Tibial nerve (tissue), 4 donors: Measurements from ENCODE around the gene PER1. TPM values are rescaled to one million over a fixed set of nuclear protein-coding genes. Genes with fewer than 3 reads are reported as not detected.

Experiments
- DNase-seq, 2 donors: peaks; one replicate each; pipeline ENCODE4 v3.0.0-alpha.2; 2019; ENCODE audit warnings: low spot score in 2 of 2
- H3K27ac ChIP-seq, 4 donors: fragments of 200-600 bp; sonication (generic) in 3 of 4; one replicate each; pipeline ENCODE4 v1.5.1; 2017 to 2019; ENCODE audit warnings: mild to moderate bottlenecking in 1 of 4
- H3K27me3 ChIP-seq, 2 donors: fragments of 200-600 bp; sonication (generic) in 1 of 2; one replicate each; pipeline versions ENCODE4 v1.5.1 to v1.6.0; 2017 to 2019
- H3K36me3 ChIP-seq, 3 donors: fragments of 200-600 bp; sonication (generic); one replicate each; pipeline ENCODE4 v1.5.1; 2018 to 2019
- H3K4me1 ChIP-seq, 4 donors: fragments of 200-600 bp; sonication (generic) in 3 of 4; one replicate each; pipeline ENCODE4 v1.5.1; 2017 to 2019
- H3K4me3 ChIP-seq, 4 donors: fragments of 200-600 bp; sonication (generic) in 3 of 4; one replicate each; pipeline ENCODE4 v1.5.1; 2017 to 2019; ENCODE audit warnings: mild to moderate bottlenecking in 1 of 4, moderate library complexity in 1 of 4
- H3K9me3 ChIP-seq, 4 donors: fragments of 200-600 bp; sonication (generic) in 3 of 4; one replicate each; pipeline ENCODE4 v1.5.1; 2017 to 2019
- EP300 ChIP-seq, 2 donors: sonication (generic); formaldehyde crosslinking; IDR thresholded peaks; one replicate each; pipeline ENCODE4 v1.6.1; 2017; ENCODE audit warnings: antibody characterized with exemption in 2 of 2, mild to moderate bottlenecking in 1 of 2
- POLR2A ChIP-seq, 2 donors: fragments of 450-650 bp; IDR thresholded peaks; one replicate each; pipeline ENCODE4 v1.6.1; 2017; ENCODE audit warnings: antibody characterized with exemption in 2 of 2, mild to moderate bottlenecking in 2 of 2, moderate library complexity in 2 of 2
- WGBS, 2 donors: methylation state at CpG; one replicate each; pipeline ENCODE4 v1.1.5; 2018; 5-methylcytosine and 5-hydroxymethylcytosine counted together
- total RNA-seq, 4 donors: library from RNA; depleted of rRNA; stranded (reverse); fragments of >200 nt; gene quantifications; one replicate each; pipeline ENCODE4 v1.1.0, GENCODE V29; 2016
- TF ChIP-seq, protein P1 (sequence below), 5 experiments: fragments of 200-600 bp in 3 of 5; fragments of 450-650 bp in 2 of 5; sonication (generic) in 3 of 5; IDR thresholded peaks; one replicate each; pipeline ENCODE4 v1.5.1; 2016 to 2019; ENCODE audit warnings: antibody characterized with exemption in 5 of 5, mild to moderate bottlenecking in 3 of 5, moderate library complexity in 2 of 5

PER1 gene
- total RNA-seq, 4 donors from 2014 or later: 157 to 328 (median 204) TPM

DNA sequence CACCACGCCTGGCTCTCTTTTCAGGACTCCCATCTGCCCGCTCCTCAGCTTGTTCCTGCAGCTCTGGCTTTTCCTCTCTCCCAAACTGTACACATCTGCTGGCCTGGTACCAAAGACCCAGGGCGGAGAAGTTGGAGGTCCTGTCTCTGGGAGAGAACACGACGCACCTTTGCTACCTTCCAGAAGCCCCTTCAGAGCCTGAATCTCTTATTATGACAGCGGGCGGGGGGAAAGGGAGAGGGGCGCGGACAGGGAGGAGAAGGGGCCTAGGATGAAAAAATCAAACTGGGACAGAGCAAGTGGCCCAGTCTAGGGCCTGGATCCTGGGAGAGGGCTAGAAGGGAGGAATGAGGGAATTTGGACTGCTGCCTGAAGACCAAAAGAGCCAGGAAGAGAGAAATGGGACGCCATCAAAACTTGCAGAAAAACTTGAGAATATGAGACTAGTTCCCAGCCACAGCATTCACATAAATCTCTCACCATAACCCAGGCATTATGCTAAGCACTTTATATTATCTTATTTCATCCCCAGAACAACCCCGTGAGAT lies 2.5 kb upstream of the PER1 start:
- peaks cover 4 to 22% (median 6%) of the 10 kb centered on the region in 3 donors for H3K36me3 ChIP-seq
- WGBS, 2 donors: 10 to 13% methylated on average over 11 of the region's 11 CpGs

DNA sequence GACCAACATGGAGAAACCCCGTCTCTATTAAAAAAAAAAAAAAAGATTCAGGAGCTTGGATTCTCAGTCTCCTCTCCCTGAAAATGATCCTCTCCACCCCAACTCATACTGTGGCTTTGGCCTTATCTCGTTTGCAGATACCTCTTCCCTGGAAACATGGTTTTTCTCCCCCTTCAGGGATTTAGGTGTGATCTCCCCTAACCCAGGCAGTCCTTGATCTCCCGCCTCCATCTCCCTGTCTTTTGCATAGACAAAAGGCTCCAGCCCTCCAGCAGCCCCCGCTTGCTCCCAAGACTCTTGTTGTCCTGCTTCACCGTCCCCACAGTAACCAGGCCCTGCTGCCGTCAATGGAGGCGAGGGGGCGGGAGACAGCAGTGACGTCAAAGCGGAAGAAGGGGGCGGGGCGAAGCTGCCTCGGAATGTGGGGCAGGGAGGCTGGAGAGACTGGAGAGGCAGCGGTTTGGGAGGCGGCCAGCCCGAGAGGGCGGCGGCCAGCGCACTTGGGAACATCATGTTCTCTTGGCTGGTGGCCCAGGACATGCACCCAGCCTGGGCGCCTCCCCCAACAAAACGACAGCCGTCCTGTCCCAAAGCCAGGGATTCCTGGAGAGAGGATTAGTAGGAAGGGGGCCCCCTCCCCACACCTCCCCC lies 1.9 kb upstream of the PER1 start:
- TF ChIP-seq POLR2A (IDR thresholded peaks at IDR 0.05): peak; percentile 90 to 94
- TF ChIP-seq, protein P1, sequence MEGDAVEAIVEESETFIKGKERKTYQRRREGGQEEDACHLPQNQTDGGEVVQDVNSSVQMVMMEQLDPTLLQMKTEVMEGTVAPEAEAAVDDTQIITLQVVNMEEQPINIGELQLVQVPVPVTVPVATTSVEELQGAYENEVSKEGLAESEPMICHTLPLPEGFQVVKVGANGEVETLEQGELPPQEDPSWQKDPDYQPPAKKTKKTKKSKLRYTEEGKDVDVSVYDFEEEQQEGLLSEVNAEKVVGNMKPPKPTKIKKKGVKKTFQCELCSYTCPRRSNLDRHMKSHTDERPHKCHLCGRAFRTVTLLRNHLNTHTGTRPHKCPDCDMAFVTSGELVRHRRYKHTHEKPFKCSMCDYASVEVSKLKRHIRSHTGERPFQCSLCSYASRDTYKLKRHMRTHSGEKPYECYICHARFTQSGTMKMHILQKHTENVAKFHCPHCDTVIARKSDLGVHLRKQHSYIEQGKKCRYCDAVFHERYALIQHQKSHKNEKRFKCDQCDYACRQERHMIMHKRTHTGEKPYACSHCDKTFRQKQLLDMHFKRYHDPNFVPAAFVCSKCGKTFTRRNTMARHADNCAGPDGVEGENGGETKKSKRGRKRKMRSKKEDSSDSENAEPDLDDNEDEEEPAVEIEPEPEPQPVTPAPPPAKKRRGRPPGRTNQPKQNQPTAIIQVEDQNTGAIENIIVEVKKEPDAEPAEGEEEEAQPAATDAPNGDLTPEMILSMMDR (IDR thresholded peaks at IDR 0.05): peak in 1 of 5 experiments; percentile 49
- TF ChIP-seq EP300 (IDR thresholded peaks at IDR 0.05): peak; percentile 100
- peak overlapping the region; percentile 98 to 100 (median 100) for H3K27ac ChIP-seq
- H3K27me3 ChIP-seq: no peaks in the 10 kb centered on the region
- H3K36me3 ChIP-seq: peaks cover 10 to 22% (median 12%) of the 10 kb centered on the region in 3 donors
- peak; percentile 100 for DNase-seq
- peaks cover 3 to 53% (median 43%) of the 10 kb centered on the region in 4 donors for H3K4me1 ChIP-seq
- H3K9me3 ChIP-seq: no peaks in the 10 kb centered on the region
- 0 to 10% methylated on average over 12 to 17 of the region's 22 CpGs for WGBS, 2 donors
- H3K4me3 ChIP-seq: peak overlapping the region; percentile 81 to 92 (median 89)

More for the DNA sequence above, 2.5 kb upstream of the PER1 start:
- no peaks in the 10 kb centered on the region for H3K9me3 ChIP-seq
- TF ChIP-seq, protein P1 (IDR thresholded peaks at IDR 0.05): no peak
- TF ChIP-seq EP300 (IDR thresholded peaks at IDR 0.05): no peak
- peak in 1 of 2 donors; percentile 21 for TF ChIP-seq POLR2A (IDR thresholded peaks at IDR 0.05)
- no peak for DNase-seq
- H3K27ac ChIP-seq: peak overlapping the region; percentile 98 to 100 (median 100)
- H3K4me1 ChIP-seq: peaks cover 3 to 53% (median 45%) of the 10 kb centered on the region in 4 donors
- no peaks in the 10 kb centered on the region for H3K27me3 ChIP-seq
- peak overlapping the region; percentile 81 to 92 (median 89) for H3K4me3 ChIP-seq

DNA sequence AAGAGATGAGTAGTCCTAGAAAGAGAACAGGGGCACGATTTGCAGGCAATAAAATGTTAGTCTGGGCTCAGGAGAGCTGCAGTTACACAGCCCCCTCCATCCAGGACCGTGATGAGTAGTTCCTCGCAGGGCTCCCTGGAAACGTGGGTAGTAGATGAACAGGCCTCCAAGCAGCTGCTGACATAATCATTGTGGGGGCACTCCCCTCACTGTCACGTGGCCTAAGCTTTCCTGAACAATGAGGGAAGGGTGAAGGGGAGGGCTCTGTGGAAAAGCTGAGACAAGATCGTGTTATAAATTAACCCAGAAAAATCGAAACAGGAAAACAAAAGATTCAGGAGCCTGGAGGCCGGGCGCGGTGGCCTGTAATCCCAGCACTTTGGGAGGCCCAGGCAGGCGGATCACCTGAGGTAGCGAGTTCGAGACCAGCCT lies 1.3 kb upstream of the PER1 start:
- H3K27me3 ChIP-seq: no peaks in the 10 kb centered on the region
- H3K27ac ChIP-seq: peak overlapping the region; percentile 98 to 100 (median 100)
- TF ChIP-seq POLR2A (IDR thresholded peaks at IDR 0.05): peak; percentile 49 to 79
- TF ChIP-seq EP300 (IDR thresholded peaks at IDR 0.05): peak; percentile 84 to 89
- TF ChIP-seq, protein P1 (IDR thresholded peaks at IDR 0.05): no peak
- no peaks in the 10 kb centered on the region for H3K9me3 ChIP-seq
- peak; percentile 76 to 90 for DNase-seq
- peaks cover 3 to 52% (median 40%) of the 10 kb centered on the region in 4 donors for H3K4me1 ChIP-seq
- peaks cover 11 to 27% (median 15%) of the 10 kb centered on the region in 3 donors for H3K36me3 ChIP-seq
- peak overlapping the region; percentile 75 to 92 (median 86) for H3K4me3 ChIP-seq
- WGBS, 2 donors: 2 to 12% methylated on average over 13 of the region's 13 CpGs

DNA sequence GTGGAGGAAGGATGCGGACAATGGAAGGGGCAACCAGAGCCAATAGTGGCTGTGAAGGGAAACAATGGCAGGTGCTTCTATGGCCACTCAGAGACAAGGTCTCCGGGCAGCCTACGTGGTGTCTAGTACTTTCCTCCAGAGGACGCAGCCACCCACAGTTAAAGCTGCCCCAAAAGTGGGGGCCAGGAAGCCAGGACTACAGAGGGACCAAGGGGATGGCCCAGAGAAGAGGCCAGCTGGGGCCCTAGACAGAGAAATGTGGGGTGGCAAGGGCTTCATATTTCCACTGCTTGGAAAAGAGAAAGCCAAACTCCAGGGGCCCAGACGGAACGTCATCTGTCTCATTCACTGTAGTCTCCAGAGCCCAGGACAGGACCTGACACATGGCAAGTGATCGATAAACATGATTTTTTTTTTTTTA lies 837 bp upstream of the PER1 start:
- 58 to 63% methylated on average over 7 of the region's 7 CpGs for WGBS, 2 donors
- TF ChIP-seq EP300 (IDR thresholded peaks at IDR 0.05) (no peak), POLR2A (IDR thresholded peaks at IDR 0.05) (no peak)
- TF ChIP-seq, protein P1 (IDR thresholded peaks at IDR 0.05): no peak
- Histone ChIP-seq H3K27ac (peak overlapping the region; percentile 98 to 100 (median 100)), H3K27me3 (no peaks in the 10 kb centered on the region), H3K4me1 (peaks cover 3 to 53% (median 36%) of the 10 kb centered on the region in 4 donors), H3K4me3 (peak overlapping the region; percentile 75 to 92 (median 86)), H3K9me3 (no peaks in the 10 kb centered on the region), H3K36me3 (peaks cover 14 to 32% (median 20%) of the 10 kb centered on the region in 3 donors)
- DNase-seq: peak in 1 of 2 donors; percentile 32
